ENCODE data around the gene PCDHB16. TPM values are rescaled to one million over a fixed set of nuclear protein-coding genes. Genes with fewer than 3 reads are reported as not detected.
"Not testable (repeated sequence)": the region's sequence is repeated elsewhere in the genome, so short reads cannot be mapped to it uniquely, and the experiment has no call there.

The PCDHB16 gene
- 0.13 and 0.76 TPM in 2 replicates for total RNA-seq

- DNase-seq (ENCODE audit: low read depth in 2 of 2), result peak; percentile 14 to 24
These were observed at the start of gene PCDHB16 for GRCh38 chr5:141182248-141182647. Gene PCDHB16 (plus strand): TSS chr5:141182387. CDS start chr5:141182560, 173 bp downstream.

- peak in 1 of 2 donors; percentile 33 for DNase-seq (ENCODE audit: low read depth in 2 of 2)
These were observed 47.0 kb upstream of the PCDHB16 start, which contains the start of gene PCDHB5 for GRCh38 chr5:141135030-141135717. Gene PCDHB5 (plus strand): TSS chr5:141135206. CDS start chr5:141135435, 229 bp downstream.

GRCh38 chr5:141135718-141136266 is 46.4 kb upstream of the PCDHB16 start:
- DNase-seq (ENCODE audit: low read depth in 2 of 2), result no peak

DNA sequence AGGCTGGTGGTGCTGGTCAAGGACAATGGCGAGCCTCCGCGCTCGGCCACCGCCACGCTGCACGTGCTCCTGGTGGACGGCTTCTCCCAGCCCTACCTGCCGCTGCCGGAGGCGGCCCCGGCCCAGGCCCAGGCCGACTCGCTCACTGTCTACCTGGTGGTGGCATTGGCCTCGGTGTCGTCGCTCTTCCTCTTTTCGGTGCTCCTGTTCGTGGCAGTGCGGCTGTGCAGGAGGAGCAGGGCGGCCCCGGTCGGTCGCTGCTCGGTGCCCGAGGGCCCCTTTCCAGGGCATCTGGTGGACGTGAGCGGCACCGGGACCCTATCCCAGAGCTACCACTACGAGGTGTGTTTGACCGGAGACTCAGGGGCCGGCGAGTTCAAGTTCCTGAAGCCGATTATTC is 44.8 kb upstream of the PCDHB16 start:
- not testable (repeated sequence) for DNase-seq (ENCODE audit: low read depth in 2 of 2)

GRCh38 chr5:141149812-141150211 is 32.4 kb upstream of the PCDHB16 start, which contains the start of gene PCDHB6:
Gene PCDHB6 (plus strand): TSS chr5:141150057. CDS start chr5:141150258, 201 bp downstream.
- DNase-seq (ENCODE audit: low read depth in 2 of 2), result peak; percentile 6 to 35

- DNase-seq (ENCODE audit: low read depth in 2 of 2), result no peak
These were observed 31.8 kb upstream of the PCDHB16 start for GRCh38 chr5:141150224-141150992.

GRCh38 chr5:141150993-141151325 is 31.2 kb upstream of the PCDHB16 start:
- DNase-seq (ENCODE audit: low read depth in 2 of 2), result no peak

DNA sequence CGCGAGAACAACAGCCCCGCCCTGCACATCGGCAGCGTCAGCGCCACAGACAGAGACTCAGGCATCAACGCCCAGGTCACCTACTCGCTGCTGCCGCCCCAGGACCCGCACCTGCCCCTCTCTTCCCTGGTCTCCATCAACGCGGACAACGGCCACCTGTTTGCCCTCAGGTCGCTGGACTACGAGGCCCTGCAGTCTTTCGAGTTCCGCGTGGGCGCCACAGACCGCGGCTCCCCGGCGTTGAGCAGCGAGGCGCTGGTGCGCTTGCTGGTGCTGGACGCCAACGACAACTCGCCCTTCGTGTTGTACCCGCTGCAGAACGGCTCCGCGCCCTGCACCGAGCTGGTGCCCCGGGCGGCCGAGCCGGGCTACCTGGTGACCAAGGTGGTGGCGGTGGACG is 30.6 kb upstream of the PCDHB16 start:
- not testable (repeated sequence) for DNase-seq (ENCODE audit: low read depth in 2 of 2)

- DNase-seq (ENCODE audit: low read depth in 2 of 2), result not testable (repeated sequence)
These were observed 30.1 kb upstream of the PCDHB16 start for GRCh38 chr5:141152096-141152495.

DNA sequence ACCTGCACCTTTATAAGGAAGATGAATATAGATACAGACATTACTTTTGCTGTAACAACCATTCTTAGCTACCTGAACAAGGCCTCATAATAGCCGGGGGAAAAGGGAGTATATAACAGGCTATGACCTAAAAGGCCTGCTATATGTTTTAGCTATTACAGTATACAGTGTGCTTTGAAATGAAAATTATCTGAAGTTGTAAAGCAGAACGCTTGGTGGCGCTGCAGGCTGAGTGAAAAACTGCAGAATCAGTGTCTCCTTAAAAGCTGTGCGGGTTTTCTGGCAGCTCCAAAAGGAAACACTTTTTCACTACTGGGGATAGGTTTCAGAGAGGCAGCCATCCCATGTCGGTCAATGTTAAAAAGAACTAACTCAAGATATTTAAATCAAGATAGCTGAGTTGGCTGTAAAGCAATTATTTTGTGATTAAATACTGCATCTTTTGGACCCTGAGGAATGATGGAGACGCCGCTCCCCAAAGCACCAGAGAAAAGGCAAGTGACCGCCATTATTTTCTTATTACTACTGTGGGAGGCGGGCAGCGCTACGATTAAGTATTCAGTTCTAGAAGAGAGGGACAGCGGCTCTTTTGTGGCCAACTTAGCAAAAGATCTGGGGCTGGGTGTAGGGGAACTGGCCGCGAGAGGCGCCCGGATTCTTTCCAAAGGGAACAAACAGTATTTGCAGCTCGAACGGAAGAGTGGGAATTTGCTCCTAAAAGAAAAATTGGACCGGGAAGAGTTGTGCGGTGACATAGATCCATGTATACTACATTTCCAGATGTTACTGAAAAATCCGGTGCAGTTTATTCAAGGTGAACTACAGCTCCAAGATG is 26.4 kb upstream of the PCDHB16 start:
- no peak for DNase-seq (ENCODE audit: low read depth in 2 of 2)

DNA sequence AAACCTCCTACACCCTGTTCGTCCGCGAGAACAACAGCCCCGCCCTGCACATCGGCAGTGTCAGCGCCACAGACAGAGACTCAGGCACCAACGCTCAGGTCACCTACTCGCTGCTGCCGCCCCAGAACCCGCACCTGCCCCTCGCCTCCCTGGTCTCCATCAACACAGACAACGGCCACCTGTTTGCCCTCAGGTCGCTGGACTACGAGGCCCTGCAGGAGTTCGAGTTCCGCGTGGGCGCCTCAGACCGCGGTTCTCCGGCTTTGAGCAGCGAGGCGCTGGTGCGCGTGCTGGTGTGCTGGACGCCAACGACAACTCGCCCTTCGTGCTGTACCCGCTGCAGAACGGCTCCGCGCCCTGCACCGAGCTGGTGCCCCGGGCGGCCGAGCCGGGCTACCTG is 24.8 kb upstream of the PCDHB16 start:
- DNase-seq (ENCODE audit: low read depth in 2 of 2), result not testable (repeated sequence)

DNA sequence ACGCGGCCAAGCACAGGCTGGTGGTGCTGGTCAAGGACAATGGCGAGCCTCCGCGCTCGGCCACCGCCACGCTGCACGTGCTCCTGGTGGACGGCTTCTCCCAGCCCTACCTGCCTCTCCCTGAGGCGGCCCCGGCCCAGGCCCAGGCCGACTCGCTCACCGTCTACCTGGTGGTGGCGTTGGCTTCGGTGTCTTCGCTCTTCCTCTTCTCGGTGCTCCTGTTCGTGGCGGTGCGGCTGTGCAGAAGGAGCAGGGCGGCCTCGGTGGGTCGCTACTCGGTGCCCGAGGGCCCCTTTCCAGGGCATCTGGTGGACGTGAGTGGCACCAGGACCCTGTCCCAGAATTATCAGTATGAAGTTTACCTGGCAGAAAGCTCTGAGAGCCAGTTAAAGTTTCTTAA is 24.3 kb upstream of the PCDHB16 start:
- not testable (repeated sequence) for DNase-seq (ENCODE audit: low read depth in 2 of 2)

DNA sequence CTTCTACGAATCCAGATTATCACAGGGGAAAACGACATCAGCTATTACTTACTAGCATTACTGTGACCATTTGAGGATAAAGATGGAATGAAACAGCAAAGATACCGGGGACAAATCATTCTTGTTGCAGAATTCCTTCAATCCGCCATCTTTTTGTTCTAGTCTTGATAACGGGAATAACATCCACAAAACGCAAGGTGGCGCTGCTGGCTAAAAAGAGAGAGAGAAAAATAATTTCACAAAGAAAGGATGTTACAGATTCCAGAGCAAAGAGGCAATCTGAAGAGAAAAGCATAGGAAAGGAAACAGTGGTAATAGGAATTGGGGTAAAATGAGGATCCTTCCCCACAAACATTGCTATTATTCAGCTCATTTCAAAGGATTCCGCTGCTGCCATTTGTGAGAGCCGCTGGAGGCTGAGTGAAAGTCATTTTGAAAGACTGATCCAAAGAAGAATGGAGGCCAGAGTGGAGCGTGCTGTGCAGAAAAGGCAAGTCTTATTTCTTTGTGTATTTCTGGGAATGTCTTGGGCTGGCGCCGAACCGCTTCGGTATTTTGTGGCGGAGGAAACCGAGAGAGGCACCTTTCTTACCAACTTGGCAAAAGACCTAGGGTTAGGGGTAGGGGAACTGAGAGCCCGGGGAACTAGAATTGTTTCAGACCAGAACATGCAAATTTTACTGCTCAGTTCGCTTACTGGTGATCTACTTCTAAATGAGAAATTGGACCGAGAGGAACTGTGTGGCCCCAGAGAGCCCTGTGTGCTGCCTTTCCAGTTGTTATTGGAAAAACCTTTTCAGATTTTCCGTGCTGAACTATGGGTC is 9.6 kb upstream of the PCDHB16 start, which contains the start of gene PCDHB7:
PCDHB7 (plus strand) TSS at position 264 of the 824 bp plus-strand sequence; CDS start at position 456, 192 bp downstream.
- DNase-seq (ENCODE audit: low read depth in 2 of 2), result peak in 1 of 2 donors; percentile 35

- DNase-seq (ENCODE audit: low read depth in 2 of 2), result not testable (repeated sequence)
These were observed 7.7 kb upstream of the PCDHB16 start for GRCh38 chr5:141174291-141175104.

DNA sequence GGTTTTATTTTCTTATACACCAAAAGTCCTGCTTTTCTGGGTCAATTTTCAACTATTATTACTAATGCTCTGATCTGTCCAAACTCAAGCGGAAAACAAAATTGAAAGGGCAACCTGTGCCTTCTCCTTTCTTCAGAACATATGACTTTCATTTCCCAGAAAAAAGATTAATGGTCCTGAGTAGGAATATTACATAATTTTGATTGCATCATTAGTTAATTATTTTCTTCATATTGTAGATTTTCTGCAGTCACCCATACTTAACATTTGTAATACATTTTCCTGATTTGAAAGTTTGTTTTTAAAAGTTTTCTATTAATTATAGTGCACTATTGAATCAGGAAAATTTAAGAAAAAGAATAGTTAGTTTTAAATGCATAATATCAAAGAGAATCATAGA is 6.3 kb upstream of the PCDHB16 start:
- no peak for DNase-seq (ENCODE audit: low read depth in 2 of 2)

DNA sequence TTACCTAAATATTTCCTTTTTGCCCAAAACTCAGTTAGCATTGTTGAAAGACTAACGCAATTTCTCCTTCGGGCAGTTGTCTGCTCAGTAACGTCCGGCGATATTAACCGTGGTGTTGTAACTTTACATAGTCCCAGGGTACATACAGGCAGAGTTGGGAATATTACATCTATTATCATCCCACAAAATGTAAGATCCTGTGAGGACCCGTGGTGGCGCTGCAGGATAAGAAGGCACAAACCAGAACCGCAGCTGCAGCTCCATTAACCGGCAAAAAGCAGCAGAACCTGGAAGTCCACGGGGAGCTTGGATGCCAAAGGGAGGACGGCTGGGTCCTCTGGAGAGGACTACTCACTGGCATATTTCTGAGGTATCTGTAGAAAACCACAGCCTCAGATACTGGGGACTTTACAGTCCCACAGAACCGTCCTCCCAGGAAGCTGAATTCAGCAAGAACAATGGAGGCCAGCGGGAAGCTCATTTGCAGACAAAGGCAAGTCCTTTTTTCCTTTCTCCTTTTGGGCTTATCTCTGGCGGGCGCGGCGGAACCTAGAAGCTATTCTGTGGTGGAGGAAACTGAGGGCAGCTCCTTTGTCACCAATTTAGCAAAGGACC is 4.5 kb upstream of the PCDHB16 start, which contains the start of gene PCDHB8:
PCDHB8 (plus strand) TSS at position 214 of the 615 bp plus-strand sequence; CDS start at position 459, 245 bp downstream.
- DNase-seq (ENCODE audit: low read depth in 2 of 2), result not testable (repeated sequence)

DNA sequence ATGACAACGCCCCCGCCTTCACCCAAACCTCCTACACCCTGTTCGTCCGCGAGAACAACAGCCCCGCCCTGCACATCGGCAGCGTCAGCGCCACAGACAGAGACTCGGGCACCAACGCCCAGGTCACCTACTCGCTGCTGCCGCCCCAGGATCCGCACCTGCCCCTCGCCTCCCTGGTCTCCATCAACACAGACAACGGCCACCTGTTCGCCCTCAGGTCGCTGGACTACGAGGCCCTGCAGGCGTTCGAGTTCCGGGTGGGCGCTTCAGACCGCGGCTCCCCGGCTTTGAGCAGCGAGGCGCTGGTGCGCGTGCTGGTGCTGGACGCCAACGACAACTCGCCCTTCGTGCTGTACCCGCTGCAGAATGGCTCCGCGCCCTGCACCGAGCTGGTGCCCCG is 2.8 kb upstream of the PCDHB16 start:
- not testable (repeated sequence) for DNase-seq (ENCODE audit: low read depth in 2 of 2)

GRCh38 chr5:141179876-141180275 is 2.3 kb upstream of the PCDHB16 start:
- DNase-seq (ENCODE audit: low read depth in 2 of 2), result not testable (repeated sequence)

DNA sequence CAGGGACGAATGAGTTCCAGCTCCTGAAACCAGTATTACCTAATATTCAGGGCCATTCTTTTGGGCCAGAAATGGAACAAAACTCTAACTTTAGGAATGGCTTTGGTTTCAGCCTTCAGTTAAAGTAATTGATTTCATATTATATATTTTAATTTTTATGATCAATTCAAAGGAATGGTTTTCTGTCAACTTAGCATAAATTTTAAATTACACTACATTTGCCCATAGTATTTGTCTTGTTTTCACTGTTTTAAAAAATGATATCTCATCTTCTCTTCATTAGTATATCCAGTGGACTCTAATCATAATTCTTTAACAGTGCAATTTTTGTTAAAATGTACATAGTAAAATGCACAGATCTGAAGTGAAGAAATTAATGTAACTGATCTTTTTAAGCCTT is 1.9 kb upstream of the PCDHB16 start:
- DNase-seq (ENCODE audit: low read depth in 2 of 2), result no peak
